Naive B cell (primary cell): Measurements from ENCODE around the gene SDK1. TPM values are rescaled to one million over a fixed set of nuclear protein-coding genes. Genes with fewer than 3 reads are reported as not detected.

Experiments
- ATAC-seq, 2 donors: fragments of 150-1000 bp; cut with Tn5 transposase; 2 replicates each; pipeline ENCODE4 v1.10.0; 2021; ENCODE audit warnings: low read depth in 2 of 2, mild to moderate bottlenecking in 2 of 2, moderate library complexity in 2 of 2
- DNase-seq: peaks from one replicate; pipeline ENCODE4 v3.0.0; 2022
- H3K27ac Mint-ChIP-seq, 6 donors: one replicate each; pipeline ENCODE4 v1.8.0; 2020 to 2022; ENCODE audit warnings: mild to moderate bottlenecking in 6 of 6, mixed read lengths in 6 of 6, moderate library complexity in 5 of 6, inconsistent platforms in 2 of 6
- H3K27me3 Mint-ChIP-seq, 3 donors: one replicate each; pipeline ENCODE4 v1.8.0; 2021 to 2022; ENCODE audit warnings: mixed read lengths in 3 of 3, mild to moderate bottlenecking in 1 of 3
- H3K36me3 Mint-ChIP-seq, 2 donors: one replicate each; pipeline ENCODE4 v1.8.0; 2020 to 2022; ENCODE audit warnings: mixed read lengths in 2 of 2, inconsistent platforms in 1 of 2, mild to moderate bottlenecking in 1 of 2
- H3K4me1 Mint-ChIP-seq, 3 donors: one replicate each; pipeline ENCODE4 v1.8.0; 2020 to 2022; ENCODE audit warnings: mixed read lengths in 3 of 3, inconsistent platforms in 1 of 3, mild to moderate bottlenecking in 1 of 3, moderate library complexity in 1 of 3
- H3K4me3 Mint-ChIP-seq, 8 donors: one replicate each; pipeline ENCODE4 v1.8.0; 2020 to 2022; ENCODE audit warnings: mild to moderate bottlenecking in 8 of 8, mixed read lengths in 8 of 8, moderate library complexity in 8 of 8, inconsistent platforms in 2 of 8
- H3K9me3 Mint-ChIP-seq, 7 donors: one replicate each; pipeline ENCODE4 v1.8.0; 2020 to 2022; ENCODE audit warnings: mixed read lengths in 7 of 7, mild to moderate bottlenecking in 5 of 7, inconsistent platforms in 2 of 7, moderate library complexity in 1 of 7
- polyA plus RNA-seq, 6 donors: library from polyadenylated mRNA; unstranded; fragments of 300-500 nt; fragmentation: Illumina TruSeq; gene quantifications; one replicate each; pipeline ENCODE4 v1.2.3, GENCODE V29; 2021; ENCODE audit warnings: low read depth in 6 of 6

SDK1 gene
- polyA plus RNA-seq, 6 donors from 2014 or later = 0.15 to 0.60 (median 0.38) TPM; not detected in 2

DNA sequence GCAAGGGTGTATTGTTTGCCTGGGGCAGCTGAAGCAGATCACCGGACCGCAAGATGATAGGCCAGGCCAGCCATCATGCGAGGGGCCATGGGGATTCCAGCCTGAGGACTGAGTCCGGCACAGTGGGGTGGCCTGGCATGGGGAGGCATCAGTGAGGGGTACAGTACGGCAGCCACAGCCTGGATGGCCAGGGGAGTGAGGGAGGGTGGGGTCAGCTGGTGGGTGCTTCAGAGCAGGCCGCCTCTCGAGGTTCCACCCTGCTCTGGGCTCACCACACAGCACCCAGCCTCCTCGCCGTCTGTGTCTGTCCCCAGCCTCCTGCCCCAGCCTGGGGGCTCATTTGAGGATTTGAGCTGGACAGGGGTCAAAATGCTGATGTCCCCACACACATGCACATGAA is 872.6 kb downstream of the SDK1 start:
- peak overlapping the region in 1 of 6 donors; percentile 33 for H3K27ac Mint-ChIP-seq
- peaks cover 0 to 3% (median 0%) of the 10 kb centered on the region in 3 donors for H3K4me1 Mint-ChIP-seq
- no peak overlapping the region for H3K4me3 Mint-ChIP-seq
- ATAC-seq = no peak
- H3K27me3 Mint-ChIP-seq = no peaks in the 10 kb centered on the region
- H3K9me3 Mint-ChIP-seq = peaks cover 0 to 2% (median 0%) of the 10 kb centered on the region in 7 donors
- no peak for DNase-seq
- H3K36me3 Mint-ChIP-seq = no peaks in the 10 kb centered on the region

DNA sequence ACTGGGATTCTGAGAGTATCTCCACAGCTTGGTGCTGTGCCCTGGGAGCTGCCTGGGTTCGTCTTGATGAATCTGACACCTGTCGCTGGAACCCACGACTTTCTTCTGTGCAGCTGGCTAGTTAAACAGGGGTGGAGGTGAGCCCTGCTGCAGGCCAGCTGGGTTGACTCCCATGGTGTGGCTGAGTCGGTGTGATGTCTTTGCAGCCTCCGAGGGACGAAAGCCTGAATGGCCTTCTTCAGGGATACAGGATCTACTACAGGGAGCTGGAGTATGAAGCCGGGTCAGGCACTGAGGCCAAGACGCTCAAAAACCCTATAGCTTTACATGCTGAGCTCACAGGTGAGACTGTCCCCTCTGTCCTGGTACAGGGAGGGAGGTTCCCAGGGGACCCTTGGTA is 873.0 kb downstream of the SDK1 start:
- Mint-ChIP-seq H3K27ac (no peak overlapping the region), H3K4me1 (peaks cover 0 to 3% (median 0%) of the 10 kb centered on the region in 3 donors), H3K27me3 (no peaks in the 10 kb centered on the region), H3K4me3 (no peak overlapping the region), H3K36me3 (no peaks in the 10 kb centered on the region), H3K9me3 (peaks cover 0 to 2% (median 0%) of the 10 kb centered on the region in 7 donors)
- ATAC-seq = no peak
- no peak for DNase-seq

DNA sequence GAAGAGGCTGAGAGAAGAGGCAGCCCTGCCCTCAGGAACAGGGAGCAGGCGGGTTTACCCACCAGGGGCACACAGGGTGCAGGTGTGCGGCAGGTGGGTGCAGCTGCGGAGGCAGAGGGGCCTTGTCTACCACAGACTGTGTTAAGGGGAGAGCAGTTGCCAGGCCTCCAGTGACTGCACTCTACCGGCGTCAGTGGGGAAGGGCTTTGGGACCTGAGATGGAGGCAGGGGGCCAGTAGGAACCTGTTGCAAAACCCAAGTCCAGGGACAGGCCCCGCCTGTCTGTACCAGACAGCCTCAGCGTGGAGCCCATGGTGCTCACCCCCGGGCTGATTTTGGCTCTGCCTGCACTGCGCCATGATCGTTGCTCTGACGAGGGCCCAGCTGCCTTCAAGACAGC is 873.4 kb downstream of the SDK1 start:
- ATAC-seq (no peak), DNase-seq (no peak)
- Mint-ChIP-seq H3K36me3 (no peaks in the 10 kb centered on the region), H3K27ac (no peak overlapping the region), H3K4me3 (no peak overlapping the region), H3K4me1 (peaks cover 0 to 3% (median 0%) of the 10 kb centered on the region in 3 donors), H3K9me3 (peaks cover 0 to 2% (median 0%) of the 10 kb centered on the region in 7 donors), H3K27me3 (no peaks in the 10 kb centered on the region)

DNA sequence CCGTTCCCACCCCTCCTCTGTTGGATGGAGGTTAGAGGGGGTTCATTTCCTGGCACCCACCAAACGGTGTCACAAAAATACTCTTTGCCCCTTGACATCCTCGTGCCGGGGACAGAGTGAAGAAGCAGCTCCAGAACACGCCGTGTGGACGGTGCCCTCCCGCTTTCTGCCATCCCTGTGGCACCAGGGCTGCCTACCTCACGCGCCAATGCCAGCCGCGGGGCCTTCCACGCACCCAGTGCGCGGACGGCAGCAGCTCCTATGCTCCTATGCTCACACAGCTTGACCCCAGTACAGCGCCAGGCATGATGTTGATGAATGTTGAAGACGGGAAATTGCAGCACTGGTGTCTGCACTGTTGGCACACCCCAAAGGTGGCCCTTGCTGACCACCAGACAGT is 873.8 kb downstream of the SDK1 start:
- Mint-ChIP-seq H3K36me3 (no peaks in the 10 kb centered on the region), H3K4me3 (peak overlapping the region in 1 of 8 donors; percentile 15), H3K9me3 (peaks cover 0 to 2% (median 0%) of the 10 kb centered on the region in 7 donors), H3K27me3 (no peaks in the 10 kb centered on the region), H3K4me1 (peaks cover 0 to 3% (median 0%) of the 10 kb centered on the region in 3 donors), H3K27ac (no peak overlapping the region)
- ATAC-seq = no peak
- DNase-seq = no peak

DNA sequence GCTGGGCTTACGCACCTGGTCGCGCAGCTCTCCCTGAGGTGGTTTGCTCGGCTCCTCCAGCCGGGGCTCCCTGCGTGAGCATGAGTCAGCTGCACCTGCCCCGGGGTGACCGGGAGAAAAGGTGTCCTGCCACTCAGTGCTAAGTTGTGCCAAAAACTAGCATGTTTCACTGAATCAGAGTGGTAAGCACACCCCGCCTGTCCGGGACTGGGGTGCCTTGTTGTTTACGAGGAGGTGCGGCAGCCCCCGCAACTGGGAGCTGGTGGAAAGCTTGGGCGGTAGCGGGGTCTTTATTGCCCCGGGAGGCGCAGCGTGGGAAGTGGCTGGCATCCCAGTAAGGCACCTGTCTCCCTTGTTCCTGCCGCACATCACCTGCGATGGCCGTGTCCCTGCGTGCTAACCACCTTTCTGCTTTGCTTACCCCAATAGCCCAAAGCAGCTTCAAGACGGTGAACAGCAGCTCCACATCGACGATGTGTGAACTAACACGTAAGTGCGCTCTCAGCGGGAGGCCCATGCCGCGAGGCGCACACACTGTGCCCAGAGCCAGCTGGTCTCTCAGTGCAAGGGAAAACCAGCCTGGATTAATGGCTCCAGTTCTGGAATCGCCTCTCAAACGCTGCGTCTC is 874.4 kb downstream of the SDK1 start:
- Mint-ChIP-seq H3K36me3 (no peaks in the 10 kb centered on the region), H3K27me3 (no peaks in the 10 kb centered on the region), H3K27ac (no peak overlapping the region), H3K4me3 (peak overlapping the region in 1 of 8 donors; percentile 2), H3K9me3 (peaks cover 0 to 2% (median 0%) of the 10 kb centered on the region in 7 donors), H3K4me1 (peaks cover 0 to 3% (median 0%) of the 10 kb centered on the region in 3 donors)
- ATAC-seq (no peak), DNase-seq (no peak)

DNA sequence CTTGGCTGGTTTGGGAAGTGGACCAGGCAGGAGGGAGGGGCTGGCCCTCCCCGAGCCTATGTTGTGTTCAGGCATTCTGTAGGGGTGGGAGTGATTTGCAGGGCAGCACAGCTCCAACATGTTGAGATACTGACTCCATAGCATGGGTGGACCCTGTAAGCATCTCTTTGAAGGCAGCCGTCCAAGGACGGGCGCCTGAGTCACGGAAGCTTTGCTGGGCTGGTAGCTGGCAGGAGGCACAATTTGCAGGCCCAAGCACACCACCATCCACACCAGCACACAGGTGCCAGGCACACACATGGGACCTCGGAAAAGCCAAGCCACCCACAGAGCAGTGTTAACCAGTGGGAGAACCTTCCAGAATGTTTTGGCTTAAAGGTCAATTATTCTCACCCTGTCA is 875.9 kb downstream of the SDK1 start:
- Mint-ChIP-seq H3K4me1 (peaks cover 0 to 3% (median 0%) of the 10 kb centered on the region in 3 donors), H3K27me3 (no peaks in the 10 kb centered on the region), H3K4me3 (no peak overlapping the region), H3K36me3 (peaks cover 0 to 8% of the 10 kb centered on the region in 2 donors), H3K27ac (no peak overlapping the region), H3K9me3 (peaks cover 0 to 7% (median 0%) of the 10 kb centered on the region in 7 donors)
- ATAC-seq = no peak
- no peak for DNase-seq

DNA sequence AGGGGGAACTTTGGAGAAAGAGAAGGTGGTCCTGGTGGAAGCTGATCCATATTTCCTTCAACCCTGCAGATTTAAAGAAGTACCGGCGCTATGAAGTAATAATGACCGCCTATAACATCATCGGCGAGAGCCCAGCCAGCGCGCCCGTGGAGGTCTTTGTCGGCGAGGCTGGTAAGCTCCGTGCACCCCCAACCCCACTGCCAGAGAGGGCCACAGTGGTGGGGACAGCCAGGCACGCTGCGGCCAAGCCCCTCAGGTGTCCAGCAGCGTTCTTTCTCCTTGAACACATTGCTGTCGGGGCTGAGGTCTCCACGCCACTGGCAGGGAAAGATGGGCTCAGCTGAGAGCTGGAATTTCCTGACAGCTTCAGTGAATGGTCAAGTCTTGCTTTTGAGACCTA is 877.4 kb downstream of the SDK1 start:
- Mint-ChIP-seq H3K36me3 (peaks cover 0 to 8% of the 10 kb centered on the region in 2 donors), H3K27ac (no peak overlapping the region), H3K9me3 (peaks cover 0 to 9% (median 2%) of the 10 kb centered on the region in 7 donors), H3K27me3 (no peaks in the 10 kb centered on the region), H3K4me1 (no peaks in the 10 kb centered on the region), H3K4me3 (no peak overlapping the region)
- DNase-seq = no peak
- no peak for ATAC-seq

DNA sequence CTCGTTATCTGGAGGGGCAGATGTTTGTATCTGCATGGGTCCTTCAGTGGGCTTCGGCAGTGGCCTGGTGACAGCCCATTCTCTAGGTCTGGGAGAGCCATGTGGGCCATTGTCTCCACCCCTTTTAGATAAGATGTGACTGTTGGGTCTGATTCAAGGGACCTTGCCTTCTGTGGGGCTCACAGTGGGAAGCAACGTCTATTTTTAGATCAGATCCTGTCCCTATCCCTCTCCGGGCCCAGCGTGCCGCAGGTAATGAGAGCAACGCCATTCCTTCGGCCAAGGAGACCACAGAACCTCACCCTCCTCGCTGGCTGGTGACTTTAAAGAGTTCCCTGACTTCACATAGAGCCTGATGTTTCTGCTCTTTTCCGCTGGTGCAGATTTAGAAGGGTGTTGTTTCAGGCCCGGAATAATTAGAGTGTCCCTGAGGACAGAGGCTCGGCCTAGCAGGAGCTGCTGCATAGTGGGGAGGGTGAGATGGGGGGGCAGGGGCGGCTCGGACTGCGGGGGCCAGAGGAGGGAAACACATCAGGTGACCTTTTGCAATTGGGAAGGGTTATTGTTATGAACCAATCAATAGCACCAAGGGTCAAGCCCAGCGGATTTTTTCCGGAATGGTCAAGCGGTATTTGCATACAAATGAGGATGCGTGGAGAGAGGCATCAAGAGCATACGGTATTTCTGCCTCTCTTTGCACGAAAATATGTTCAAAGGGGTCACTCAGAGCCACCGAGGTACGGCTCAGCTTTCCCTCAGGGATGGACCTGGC is 878.0 kb downstream of the SDK1 start:
- Mint-ChIP-seq H3K4me1 (no peaks in the 10 kb centered on the region), H3K27me3 (no peaks in the 10 kb centered on the region), H3K27ac (no peak overlapping the region), H3K9me3 (peaks cover 0 to 9% (median 2%) of the 10 kb centered on the region in 7 donors), H3K4me3 (no peak overlapping the region), H3K36me3 (peaks cover 0 to 8% of the 10 kb centered on the region in 2 donors)
- DNase-seq (no peak), ATAC-seq (no peak)

DNA sequence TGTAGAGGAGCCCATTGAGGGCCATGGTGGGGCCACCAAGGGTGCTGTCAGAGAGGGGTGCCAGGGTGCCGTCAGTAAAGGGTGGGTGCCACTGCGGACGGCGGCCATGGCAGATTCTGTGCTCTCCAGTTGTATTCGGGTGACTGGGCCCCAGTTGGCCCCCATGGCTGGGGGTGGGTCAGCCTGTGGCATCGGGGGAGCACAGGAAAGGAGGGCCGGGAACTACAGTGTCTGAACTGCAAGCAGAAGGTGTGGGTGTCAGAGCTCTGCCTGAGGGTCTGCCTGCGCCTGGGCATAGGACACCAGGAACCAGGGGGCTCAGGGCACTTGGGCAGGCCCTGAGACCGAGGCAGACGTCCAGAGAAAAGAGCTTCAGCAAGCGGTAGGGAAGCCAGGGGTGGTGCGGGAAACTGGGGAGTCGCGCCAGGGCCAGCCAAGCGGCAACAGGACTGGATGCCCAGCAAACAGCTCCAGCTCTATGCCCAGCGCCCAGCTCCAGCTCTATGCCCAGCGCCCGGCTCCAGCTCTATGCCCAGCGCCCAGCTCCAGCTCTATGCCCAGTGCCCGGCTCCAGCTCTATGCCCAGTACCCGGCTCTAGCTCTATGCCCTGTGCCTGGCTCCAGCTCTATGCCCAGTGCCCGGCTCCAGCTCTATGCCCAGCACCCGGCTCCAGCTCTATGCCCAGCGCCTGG is 878.8 kb downstream of the SDK1 start:
- Mint-ChIP-seq H3K4me1 (no peaks in the 10 kb centered on the region), H3K27me3 (no peaks in the 10 kb centered on the region), H3K36me3 (peaks cover 0 to 8% of the 10 kb centered on the region in 2 donors), H3K27ac (no peak overlapping the region), H3K9me3 (peaks cover 0 to 9% (median 2%) of the 10 kb centered on the region in 7 donors), H3K4me3 (no peak overlapping the region)
- DNase-seq = no peak
- no peak for ATAC-seq

DNA sequence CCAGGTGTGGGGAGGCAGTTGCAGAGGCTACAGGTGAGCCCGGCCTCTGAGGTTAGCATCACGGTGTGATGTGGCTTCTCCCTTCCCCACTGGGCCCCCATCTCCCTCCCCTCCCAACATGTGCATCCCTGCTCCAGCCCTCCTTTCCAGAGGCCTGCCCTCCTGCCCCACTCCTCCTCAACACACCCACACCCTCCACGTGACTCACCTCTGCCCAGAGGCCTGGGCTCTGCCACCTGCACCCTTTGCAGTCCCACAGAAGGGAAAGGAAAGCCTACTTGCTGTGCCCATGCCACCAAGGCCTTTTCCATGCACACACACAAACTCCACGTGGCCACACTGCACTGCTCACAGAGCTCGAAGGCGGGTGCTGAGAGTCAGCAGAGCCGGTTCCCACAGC is 880.4 kb downstream of the SDK1 start:
- DNase-seq (no peak), ATAC-seq (no peak)
- Mint-ChIP-seq H3K4me3 (no peak overlapping the region), H3K27me3 (no peaks in the 10 kb centered on the region), H3K4me1 (no peaks in the 10 kb centered on the region), H3K27ac (peak overlapping the region in 1 of 6 donors; percentile 74), H3K36me3 (peaks cover 0 to 8% of the 10 kb centered on the region in 2 donors), H3K9me3 (peaks cover 0 to 9% (median 2%) of the 10 kb centered on the region in 7 donors)

DNA sequence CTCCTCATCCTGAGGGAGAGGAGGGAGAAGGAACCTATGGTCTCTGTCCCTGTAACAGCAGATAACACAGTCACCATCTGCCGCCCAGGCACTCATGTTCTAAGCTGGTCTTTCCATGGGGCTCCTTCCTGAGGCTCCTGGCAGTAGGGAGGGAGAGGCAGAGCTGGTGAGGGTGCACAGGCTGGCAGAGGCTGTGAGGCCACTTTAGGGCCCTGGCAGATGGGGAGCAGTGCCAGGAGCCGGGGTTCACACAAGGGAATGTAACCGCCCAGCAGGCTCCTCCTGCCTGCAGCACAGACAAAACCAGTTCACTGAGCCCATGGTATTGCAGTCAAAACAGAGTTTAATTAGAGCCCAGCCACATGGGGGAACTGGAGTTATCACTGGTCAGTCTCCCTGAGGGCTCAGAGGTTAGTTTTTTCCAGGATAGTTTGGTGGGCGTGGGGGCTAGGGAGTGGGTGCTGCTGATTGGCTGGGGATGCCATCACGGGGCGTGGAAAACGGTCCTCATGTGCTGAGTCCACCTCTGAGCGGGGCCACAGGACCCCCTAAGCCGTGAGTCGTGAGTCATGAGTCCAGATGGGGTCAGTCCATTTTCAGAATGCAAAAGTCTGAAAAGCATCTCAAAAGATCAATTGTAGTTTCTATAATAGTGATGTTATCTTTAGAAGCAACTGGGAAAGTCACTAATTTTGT is 881.7 kb downstream of the SDK1 start:
- H3K4me3 Mint-ChIP-seq = no peak overlapping the region
- ATAC-seq (no peak), DNase-seq (no peak)
- peaks cover 0 to 8% of the 10 kb centered on the region in 2 donors for H3K36me3 Mint-ChIP-seq
- no peak overlapping the region for H3K27ac Mint-ChIP-seq
- no peaks in the 10 kb centered on the region for H3K27me3 Mint-ChIP-seq
- peaks cover 0 to 9% (median 2%) of the 10 kb centered on the region in 7 donors for H3K9me3 Mint-ChIP-seq
- H3K4me1 Mint-ChIP-seq = no peaks in the 10 kb centered on the region

DNA sequence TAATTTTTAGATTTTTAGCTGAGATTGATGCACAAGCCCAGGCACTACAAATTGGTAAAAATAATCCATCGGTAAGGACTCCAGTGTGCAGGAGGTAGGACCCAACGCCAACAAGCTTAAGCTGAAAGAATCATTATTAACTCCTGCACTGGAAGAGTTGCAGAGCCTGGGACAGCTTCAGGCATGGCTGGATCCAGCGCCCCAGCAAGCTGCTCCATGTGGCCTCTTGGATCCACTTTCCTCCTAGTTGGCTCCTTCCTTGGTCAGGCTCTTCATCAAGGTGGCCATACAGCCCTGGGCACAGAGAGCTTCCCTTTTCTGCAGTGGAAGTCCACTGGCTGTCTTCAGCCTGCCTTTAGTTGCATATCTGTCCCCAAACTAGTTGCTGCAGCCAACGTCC is 883.6 kb downstream of the SDK1 start:
- Mint-ChIP-seq H3K4me1 (no peaks in the 10 kb centered on the region), H3K27me3 (no peaks in the 10 kb centered on the region), H3K4me3 (no peak overlapping the region), H3K9me3 (peaks cover 0 to 9% (median 2%) of the 10 kb centered on the region in 7 donors), H3K27ac (peak overlapping the region in 1 of 6 donors; percentile 38), H3K36me3 (peaks cover 0 to 8% of the 10 kb centered on the region in 2 donors)
- DNase-seq (no peak), ATAC-seq (no peak)

DNA sequence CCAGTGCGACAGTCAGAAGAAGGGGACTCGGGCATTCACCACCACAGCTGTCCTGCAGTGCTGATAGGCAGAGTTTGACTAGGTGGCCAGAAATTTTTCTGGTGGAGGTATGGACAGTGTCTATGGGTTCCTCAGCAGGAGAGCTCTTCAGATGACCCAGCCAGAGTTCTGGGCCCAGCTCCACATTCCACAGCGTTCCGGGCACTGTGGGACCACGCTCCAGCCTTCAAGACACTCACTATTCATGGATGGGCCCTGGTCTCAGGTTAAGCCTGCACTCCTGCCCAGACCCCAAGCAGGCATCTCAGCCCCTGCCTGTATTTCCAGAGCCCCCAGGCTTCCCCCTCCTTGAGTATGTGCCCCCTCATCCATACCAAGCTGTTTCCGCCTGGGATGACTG is 884.1 kb downstream of the SDK1 start:
- no peak overlapping the region for H3K27ac Mint-ChIP-seq
- peaks cover 0 to 9% (median 2%) of the 10 kb centered on the region in 7 donors for H3K9me3 Mint-ChIP-seq
- no peak for ATAC-seq
- no peaks in the 10 kb centered on the region for H3K27me3 Mint-ChIP-seq
- DNase-seq = no peak
- no peak overlapping the region for H3K4me3 Mint-ChIP-seq
- H3K4me1 Mint-ChIP-seq = no peaks in the 10 kb centered on the region
- H3K36me3 Mint-ChIP-seq = peaks cover 0 to 8% of the 10 kb centered on the region in 2 donors
